Vagina (tissue), 2 donors: ENCODE results near the gene COX5A.

Source experiments
- CTCF ChIP-seq, 3 experiments: fragments of 450-650 bp in 2 of 3; fragments of 200-600 bp in 1 of 3; sonication (generic) in 1 of 3; IDR thresholded peaks; one replicate each; pipeline ENCODE4 v1.5.1; 2017 to 2019; ENCODE audit warnings: antibody characterized with exemption in 3 of 3, mild to moderate bottlenecking in 2 of 3, moderate library complexity in 2 of 3
- POLR2A ChIP-seq, 2 donors: fragments of 450-650 bp; IDR thresholded peaks; one replicate each; pipeline ENCODE4 v1.6.1; 2017; ENCODE audit warnings: antibody characterized with exemption in 2 of 2, mild to moderate bottlenecking in 2 of 2, moderate library complexity in 2 of 2
- POLR2AphosphoS5 ChIP-seq, 2 donors: sonication (generic); formaldehyde crosslinking; IDR thresholded peaks; one replicate each; pipeline ENCODE4 v1.9.0; 2017; ENCODE audit warnings: antibody characterized with exemption in 2 of 2, mild to moderate bottlenecking in 2 of 2, low read depth in 1 of 2; ENCODE audit not compliant: insufficient read depth in 1 of 2

GRCh38 chr15:74957476-74958035 is 19.7 kb upstream of the COX5A start:
- TF ChIP-seq POLR2A (IDR thresholded peaks at IDR 0.05) = no peak
- TF ChIP-seq CTCF (IDR thresholded peaks at IDR 0.05) = no peak
- TF ChIP-seq POLR2AphosphoS5 (IDR thresholded peaks at IDR 0.05; ENCODE audit: insufficient read depth in 1 of 2, low read depth in 1 of 2) = no peak
